ENCODE results near the gene CGREF1.
A peak's percentile ranks its signal among the peaks of the same experiment; 100 is the strongest.

Gene CGREF1

DNA sequence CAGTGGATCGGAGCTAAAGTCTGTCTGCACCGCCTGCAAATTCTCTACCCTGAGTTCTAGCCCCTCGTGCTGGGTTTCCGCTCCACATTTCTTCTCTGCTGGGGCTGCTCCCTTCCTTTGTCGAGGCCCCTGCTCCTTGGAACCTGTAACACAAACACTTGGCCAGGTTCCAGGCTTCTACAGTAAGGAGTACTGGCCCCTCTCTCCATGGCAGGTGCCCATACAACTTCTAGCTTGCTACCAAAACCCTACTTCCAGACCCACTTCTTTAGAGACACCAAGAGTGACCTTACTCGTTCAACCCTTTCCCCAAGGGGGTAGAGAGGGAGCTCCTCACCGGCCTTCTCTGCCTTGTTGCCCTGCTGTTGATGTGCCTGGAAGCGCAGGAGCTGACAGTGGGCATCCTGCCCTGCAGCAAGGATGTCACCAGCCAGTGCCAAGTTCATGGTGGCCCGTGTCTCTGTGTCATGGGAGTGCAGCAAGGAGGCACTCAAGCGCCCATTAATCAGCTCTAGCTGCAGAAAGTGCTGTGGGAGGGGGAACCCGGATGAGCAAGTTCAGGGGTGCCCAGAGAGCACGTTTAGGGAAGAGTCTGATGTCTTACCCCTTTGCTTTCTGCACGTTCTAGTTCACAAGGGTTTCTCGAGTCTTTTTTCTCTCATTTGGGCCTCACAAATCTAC lies 14.4 kb upstream of the CGREF1 start:
- peak overlapping the region; percentile 95 for H3K4me3 ChIP-seq (replicated peaks; ENCODE audit: insufficient read depth, low read length)
- TF ChIP-seq, protein P1, sequence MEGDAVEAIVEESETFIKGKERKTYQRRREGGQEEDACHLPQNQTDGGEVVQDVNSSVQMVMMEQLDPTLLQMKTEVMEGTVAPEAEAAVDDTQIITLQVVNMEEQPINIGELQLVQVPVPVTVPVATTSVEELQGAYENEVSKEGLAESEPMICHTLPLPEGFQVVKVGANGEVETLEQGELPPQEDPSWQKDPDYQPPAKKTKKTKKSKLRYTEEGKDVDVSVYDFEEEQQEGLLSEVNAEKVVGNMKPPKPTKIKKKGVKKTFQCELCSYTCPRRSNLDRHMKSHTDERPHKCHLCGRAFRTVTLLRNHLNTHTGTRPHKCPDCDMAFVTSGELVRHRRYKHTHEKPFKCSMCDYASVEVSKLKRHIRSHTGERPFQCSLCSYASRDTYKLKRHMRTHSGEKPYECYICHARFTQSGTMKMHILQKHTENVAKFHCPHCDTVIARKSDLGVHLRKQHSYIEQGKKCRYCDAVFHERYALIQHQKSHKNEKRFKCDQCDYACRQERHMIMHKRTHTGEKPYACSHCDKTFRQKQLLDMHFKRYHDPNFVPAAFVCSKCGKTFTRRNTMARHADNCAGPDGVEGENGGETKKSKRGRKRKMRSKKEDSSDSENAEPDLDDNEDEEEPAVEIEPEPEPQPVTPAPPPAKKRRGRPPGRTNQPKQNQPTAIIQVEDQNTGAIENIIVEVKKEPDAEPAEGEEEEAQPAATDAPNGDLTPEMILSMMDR (IDR thresholded peaks at IDR 0.05; ENCODE audit: insufficient read depth, low read length), result no peak
- TF ChIP-seq GABPA (IDR thresholded peaks at IDR 0.05; ENCODE audit: low read depth) (no peak), POLR2AphosphoS5 (IDR thresholded peaks at IDR 0.05; ENCODE audit: low read depth) (no peak), SPI1 (IDR thresholded peaks at IDR 0.05; ENCODE audit: borderline replicate concordance, low read depth) (no peak)
- TF ChIP-seq, protein P2, sequence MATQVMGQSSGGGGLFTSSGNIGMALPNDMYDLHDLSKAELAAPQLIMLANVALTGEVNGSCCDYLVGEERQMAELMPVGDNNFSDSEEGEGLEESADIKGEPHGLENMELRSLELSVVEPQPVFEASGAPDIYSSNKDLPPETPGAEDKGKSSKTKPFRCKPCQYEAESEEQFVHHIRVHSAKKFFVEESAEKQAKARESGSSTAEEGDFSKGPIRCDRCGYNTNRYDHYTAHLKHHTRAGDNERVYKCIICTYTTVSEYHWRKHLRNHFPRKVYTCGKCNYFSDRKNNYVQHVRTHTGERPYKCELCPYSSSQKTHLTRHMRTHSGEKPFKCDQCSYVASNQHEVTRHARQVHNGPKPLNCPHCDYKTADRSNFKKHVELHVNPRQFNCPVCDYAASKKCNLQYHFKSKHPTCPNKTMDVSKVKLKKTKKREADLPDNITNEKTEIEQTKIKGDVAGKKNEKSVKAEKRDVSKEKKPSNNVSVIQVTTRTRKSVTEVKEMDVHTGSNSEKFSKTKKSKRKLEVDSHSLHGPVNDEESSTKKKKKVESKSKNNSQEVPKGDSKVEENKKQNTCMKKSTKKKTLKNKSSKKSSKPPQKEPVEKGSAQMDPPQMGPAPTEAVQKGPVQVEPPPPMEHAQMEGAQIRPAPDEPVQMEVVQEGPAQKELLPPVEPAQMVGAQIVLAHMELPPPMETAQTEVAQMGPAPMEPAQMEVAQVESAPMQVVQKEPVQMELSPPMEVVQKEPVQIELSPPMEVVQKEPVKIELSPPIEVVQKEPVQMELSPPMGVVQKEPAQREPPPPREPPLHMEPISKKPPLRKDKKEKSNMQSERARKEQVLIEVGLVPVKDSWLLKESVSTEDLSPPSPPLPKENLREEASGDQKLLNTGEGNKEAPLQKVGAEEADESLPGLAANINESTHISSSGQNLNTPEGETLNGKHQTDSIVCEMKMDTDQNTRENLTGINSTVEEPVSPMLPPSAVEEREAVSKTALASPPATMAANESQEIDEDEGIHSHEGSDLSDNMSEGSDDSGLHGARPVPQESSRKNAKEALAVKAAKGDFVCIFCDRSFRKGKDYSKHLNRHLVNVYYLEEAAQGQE (IDR thresholded peaks at IDR 0.05; ENCODE audit: insufficient replicate concordance, low read depth), result no peak
- H3K27me3 ChIP-seq (ENCODE audit: insufficient read depth, poor library complexity, severe bottlenecking), result no peaks in the 10 kb centered on the region
- peak overlapping the region; percentile 71 for H3K27ac ChIP-seq (replicated peaks)
- no peak for DNase-seq (ENCODE audit: low read depth in 1 of 2, low spot score in 1 of 2)

DNA sequence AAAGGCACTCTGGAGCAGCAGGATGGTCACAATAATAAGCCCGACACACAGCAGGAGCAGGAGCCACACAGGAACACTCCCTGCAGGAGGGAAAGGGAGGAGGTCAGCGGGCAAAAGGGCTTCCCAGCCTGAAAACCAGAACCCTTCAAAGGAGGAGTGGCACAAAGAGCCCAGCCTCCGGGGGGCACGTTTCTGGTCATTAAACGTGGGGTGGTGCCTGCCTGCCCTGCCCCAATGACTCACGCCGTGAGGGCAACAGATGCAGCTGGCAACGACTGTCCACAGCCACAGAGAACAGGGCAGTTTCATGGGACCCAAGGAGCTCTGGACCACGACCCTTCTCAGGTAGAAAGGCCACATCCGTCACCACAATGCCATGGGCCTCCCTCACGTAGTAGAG lies 12.5 kb upstream of the CGREF1 start:
- H3K27ac ChIP-seq (replicated peaks), result no peak overlapping the region
- no peak for DNase-seq (ENCODE audit: low read depth in 1 of 2, low spot score in 1 of 2)
- H3K27me3 ChIP-seq (ENCODE audit: insufficient read depth, poor library complexity, severe bottlenecking), result no peaks in the 10 kb centered on the region
- H3K4me3 ChIP-seq (replicated peaks; ENCODE audit: insufficient read depth, low read length), result no peak overlapping the region
- no peak for TF ChIP-seq POLR2AphosphoS5 (IDR thresholded peaks at IDR 0.05; ENCODE audit: low read depth)
- no peak for TF ChIP-seq GABPA (IDR thresholded peaks at IDR 0.05; ENCODE audit: low read depth)
- TF ChIP-seq, protein P2 (IDR thresholded peaks at IDR 0.05; ENCODE audit: insufficient replicate concordance, low read depth), result no peak
- TF ChIP-seq, protein P1 (IDR thresholded peaks at IDR 0.05; ENCODE audit: insufficient read depth, low read length), result no peak
- TF ChIP-seq SPI1 (IDR thresholded peaks at IDR 0.05; ENCODE audit: borderline replicate concordance, low read depth), result no peak

DNA sequence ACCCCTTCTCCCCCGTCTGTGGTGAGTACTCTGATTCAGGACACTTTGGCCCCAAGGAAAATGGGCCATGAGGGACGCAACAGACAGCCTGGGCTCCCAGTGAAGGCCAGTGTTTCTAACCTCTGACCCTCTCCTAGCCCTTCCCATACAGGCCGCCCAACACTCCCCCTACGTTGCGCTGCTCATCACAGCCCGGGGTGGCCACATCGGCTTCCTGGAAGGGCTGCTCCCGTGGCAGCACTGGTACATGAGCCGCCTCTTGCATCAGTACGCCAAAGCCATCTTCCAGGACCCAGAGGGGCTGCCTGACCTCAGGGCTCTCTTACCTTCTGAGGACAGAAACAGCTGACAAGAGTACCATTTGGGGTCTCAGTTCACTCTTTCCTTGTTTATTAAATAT lies 11.5 kb upstream of the CGREF1 start:
- Histone ChIP-seq H3K27ac (replicated peaks) (no peak overlapping the region), H3K4me3 (replicated peaks; ENCODE audit: insufficient read depth, low read length) (no peak overlapping the region), H3K27me3 (ENCODE audit: insufficient read depth, poor library complexity, severe bottlenecking) (no peaks in the 10 kb centered on the region)
- TF ChIP-seq POLR2AphosphoS5 (IDR thresholded peaks at IDR 0.05; ENCODE audit: low read depth), result no peak
- TF ChIP-seq GABPA (IDR thresholded peaks at IDR 0.05; ENCODE audit: low read depth), result no peak
- DNase-seq (ENCODE audit: low read depth in 1 of 2, low spot score in 1 of 2), result no peak

DNA sequence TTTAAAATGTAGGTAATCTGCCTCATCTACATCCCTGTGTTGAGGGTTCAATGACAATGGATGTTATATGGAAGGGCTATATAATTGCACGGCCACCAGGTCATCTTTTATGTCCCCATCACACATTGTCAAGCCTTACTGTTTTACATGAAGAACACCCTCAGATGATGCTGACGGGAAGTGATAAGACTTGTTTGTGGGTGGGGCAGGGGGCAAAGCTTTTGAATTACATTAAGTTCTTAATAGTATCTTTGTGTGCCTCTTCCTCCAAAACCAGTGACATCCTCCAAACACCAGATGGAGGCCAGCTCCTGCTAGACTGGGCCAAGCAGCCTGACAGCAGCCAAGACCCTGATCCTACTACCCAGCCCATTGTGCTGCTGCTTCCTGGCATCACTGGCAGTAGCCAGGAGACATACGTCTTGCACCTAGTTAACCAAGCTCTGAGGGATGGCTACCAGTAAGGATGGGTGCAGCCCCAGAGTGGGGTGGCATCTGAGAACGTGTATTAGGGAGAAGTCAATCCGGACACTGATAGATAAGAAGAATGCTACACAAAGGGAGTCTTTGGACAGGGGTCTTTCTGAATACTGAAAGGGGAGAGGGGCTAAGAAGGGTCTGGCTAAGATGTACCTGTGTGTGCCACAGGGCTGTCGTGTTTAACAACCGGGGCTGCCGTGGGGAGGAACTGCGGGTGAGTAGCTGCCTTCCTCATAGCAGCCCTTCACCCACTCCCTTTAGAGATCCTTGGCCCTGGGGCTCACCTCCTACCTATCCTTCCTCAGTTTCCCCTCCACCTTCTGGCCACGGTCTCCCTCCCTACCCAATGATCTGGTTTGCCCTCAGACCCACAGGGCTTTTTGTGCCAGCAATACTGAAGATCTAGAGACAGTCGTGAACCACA lies 10.0 kb upstream of the CGREF1 start:
- no peak for TF ChIP-seq SPI1 (IDR thresholded peaks at IDR 0.05; ENCODE audit: borderline replicate concordance, low read depth)
- peak; percentile 34; the same call in 1 of the 2 replicates for TF ChIP-seq POLR2AphosphoS5 (IDR thresholded peaks at IDR 0.05; ENCODE audit: low read depth)
- TF ChIP-seq GABPA (IDR thresholded peaks at IDR 0.05; ENCODE audit: low read depth), result no peak
- Histone ChIP-seq H3K27ac (replicated peaks) (no peak overlapping the region), H3K4me3 (replicated peaks; ENCODE audit: insufficient read depth, low read length) (no peak overlapping the region), H3K27me3 (ENCODE audit: insufficient read depth, poor library complexity, severe bottlenecking) (no peaks in the 10 kb centered on the region)
- DNase-seq (ENCODE audit: low read depth in 1 of 2, low spot score in 1 of 2), result no peak

All from HL-60 (cell line).